Globus pallidus (tissue), 1 donor: ENCODE results near the gene RMI1.

ENCODE experiments used
- DNase-seq: peaks from one replicate; pipeline ENCODE4 v3.0.0-alpha.2; 2015; ENCODE audit warnings: low spot score

RMI1 gene

DNA sequence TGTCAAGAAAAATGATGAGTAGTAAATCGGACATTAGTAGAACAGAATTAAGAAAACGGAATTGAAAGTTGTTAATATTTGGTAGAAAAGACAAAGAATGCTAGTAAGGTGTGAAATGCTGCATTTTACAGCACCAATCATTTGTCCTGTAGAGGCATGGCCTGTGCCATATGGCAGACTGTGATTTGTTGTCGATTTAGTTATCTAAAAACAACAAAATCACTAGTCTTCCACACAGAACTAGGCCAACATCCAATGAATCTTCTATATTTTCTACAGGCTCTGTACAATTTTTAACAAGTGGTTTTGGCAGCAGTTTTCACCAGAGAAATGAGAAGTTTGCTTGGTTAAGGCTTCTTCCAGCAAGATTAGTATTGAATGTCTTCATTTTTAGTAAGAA, 11.0 kb upstream of the RMI1 start:
- DNase-seq: no peak

- DNase-seq: no peak
Measured at GRCh38 chr9:83971485-83971884, 9.1 kb upstream of the RMI1 start.

DNA sequence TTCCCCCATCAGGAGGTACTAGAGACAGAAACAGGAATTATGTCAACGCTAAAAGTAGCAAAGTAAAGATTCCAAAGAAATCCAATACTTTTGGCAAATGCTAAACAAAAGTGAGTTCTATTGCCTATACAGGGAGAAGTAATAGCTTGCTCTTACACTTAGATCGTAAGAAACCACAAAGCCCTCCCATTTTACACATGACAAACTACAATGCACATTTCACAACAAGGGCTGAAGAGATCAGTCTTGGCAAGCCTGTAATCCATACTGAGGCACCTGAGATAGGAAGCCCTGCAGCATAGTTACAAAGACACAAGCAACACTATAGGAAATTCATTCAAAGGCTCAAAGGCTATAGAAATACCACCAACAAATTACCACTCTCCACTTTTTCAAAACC, 8.3 kb upstream of the RMI1 start:
- no peak for DNase-seq

GRCh38 chr9:83975300-83975699, 5.3 kb upstream of the RMI1 start:
- no peak for DNase-seq

GRCh38 chr9:83976372-83976771, 4.2 kb upstream of the RMI1 start:
- no peak for DNase-seq

DNA sequence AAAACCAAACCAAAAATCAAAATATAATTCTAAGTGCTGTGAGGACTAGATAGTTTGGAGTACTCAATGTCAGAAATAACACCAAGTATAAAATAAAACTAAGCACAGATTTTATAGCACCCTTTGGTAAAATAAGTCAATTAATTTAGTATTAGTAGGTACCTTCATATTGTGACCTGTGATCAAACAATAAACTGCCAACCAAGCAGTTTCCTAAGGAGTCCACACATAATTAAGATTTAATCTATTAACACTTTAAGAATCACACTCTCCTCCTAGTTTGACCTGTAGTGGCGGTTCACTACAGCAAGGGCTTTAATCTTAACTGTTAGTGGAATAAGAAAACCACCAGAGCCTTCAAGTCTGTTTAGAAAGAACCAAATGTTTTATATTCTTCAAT, 3.4 kb upstream of the RMI1 start:
- DNase-seq: no peak

- DNase-seq: peak; percentile 82
Measured at GRCh38 chr9:83978992-83979811, 1.4 kb upstream of the RMI1 start.

DNA sequence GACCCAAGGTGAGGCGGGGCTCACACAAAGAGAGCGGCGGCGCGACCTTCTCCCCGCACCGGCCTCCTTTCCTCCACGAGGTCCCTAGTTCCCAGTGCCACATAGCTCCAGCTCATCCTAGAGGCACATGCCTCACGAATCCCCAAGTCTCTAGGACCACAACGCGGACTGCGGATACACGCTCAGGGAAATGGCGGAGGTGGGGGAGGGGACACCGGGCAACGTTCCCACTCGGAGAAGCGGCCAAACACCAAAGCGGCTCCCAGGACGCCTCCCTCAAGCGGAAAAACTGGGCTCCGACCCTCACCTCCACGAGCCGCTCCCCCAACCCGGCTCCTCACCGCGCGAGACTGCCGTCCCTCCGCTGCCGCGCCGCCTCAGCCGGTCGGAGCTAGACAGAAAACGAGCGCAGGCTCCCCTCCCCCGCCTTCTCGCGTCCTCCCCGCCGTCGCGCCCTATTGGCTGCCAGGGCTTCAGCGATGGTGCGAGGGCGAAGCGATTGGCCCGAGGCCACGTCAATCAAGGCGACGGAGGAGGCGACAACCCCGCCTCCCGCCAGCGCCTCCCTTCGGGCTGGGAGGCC, 702 bp upstream of the RMI1 start, which contains the start of gene HNRNPK:
Gene HNRNPK (minus strand): TSS at position 404 of the 583 bp plus-strand sequence. CDS start 1,963 bp downstream, outside the sequence.
- peak; percentile 98 for DNase-seq

- peak; percentile 26 for DNase-seq
Measured at GRCh38 chr9:83981126-83981871, 694 bp downstream of the RMI1 start.

GRCh38 chr9:83986195-83986594, 5.6 kb downstream of the RMI1 start:
- DNase-seq: no peak

DNA sequence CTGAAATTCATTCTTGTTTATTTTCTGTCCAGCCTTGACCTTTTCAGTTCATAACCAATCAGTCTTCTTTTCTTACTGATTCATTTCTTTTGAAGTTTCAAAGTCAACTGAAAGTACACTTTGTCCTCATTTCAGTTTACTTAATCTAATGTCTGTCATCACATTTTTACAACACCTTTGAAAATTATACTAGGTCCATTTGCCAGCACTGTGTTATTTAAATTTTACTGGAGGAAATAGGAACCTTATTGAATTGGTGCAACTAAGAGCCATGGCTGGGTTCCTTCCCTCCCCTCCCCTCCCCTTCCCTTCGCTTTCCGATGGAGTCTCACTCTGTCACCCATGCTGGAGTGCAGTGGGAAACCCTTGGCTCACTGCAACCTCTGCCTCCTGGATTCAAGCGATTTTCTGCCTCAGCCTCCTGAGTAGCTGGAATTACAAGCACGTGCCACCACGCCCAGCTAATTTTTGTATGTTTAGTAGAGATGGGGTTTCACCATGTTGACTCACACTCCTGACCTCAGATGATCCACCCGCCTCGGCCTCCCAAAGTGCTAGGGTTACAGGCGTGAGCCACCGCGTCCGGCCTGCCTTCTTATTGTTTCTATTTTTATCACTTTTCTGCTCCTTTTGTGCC, 6.3 kb downstream of the RMI1 start:
- DNase-seq: no peak

DNA sequence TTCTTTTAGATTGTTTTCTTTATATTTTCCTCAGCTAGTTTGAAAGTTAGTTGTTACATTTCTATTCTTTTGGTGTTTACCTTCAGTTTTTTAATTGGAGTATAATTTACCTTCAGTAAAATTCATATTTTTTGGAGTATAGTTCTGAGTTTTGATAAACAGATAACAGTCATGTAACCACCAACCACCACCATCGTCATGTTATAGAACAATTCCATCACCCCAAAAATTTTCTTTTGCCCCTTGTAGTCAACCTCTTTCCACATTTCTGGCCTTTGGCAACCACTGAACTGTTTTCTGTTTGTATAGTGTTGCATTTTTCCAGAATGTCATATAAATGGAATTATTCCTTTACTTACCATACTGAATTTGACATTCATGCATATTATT, 6.8 kb downstream of the RMI1 start:
- DNase-seq: no peak

GRCh38 chr9:83988411-83988810, 7.8 kb downstream of the RMI1 start:
- no peak for DNase-seq

GRCh38 chr9:83991355-83991754, 10.8 kb downstream of the RMI1 start:
- DNase-seq: no peak

DNA sequence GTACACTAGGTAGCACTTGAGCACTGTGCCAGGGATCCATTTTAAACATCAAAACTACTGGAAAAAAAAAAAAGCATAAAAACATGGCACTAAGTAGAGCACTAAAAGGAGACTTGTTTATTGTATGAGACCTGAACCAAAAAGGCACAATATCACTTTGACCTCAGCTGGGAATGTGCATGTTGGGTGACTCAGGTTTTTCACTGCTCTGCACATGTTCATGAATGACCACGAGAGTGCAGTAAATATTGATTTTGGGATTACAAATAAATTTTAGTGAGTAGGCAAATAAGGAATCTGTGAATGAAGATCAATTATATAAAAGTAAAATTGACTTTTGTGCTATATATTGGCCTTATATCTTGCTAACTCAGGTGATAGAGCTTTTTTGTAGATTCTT, 11.8 kb downstream of the RMI1 start:
- DNase-seq: no peak

GRCh38 chr9:83992901-83993300, 12.3 kb downstream of the RMI1 start:
- DNase-seq: no peak

GRCh38 chr9:83996126-83996525, 15.5 kb downstream of the RMI1 start:
- DNase-seq: no peak

- DNase-seq: no peak
Measured at GRCh38 chr9:83999141-83999918, 18.7 kb downstream of the RMI1 start.

DNA sequence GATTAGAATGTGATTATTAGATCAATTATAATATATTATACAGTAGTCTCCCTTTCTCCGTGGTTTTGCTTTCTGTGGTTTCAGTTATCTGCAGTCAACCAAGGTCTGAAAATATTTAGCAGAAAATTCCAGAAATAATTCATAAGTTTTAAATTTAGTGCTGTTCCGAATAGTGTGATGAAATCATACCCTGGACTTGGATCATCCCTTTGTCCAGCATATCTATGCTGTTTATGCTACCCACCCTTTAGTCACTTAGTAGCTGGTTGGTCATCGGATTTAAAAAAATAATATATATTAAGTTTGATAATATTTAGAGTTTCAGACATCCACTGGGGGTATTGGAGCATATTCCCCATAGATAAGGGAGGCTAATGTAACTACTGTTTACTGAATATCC, 19.6 kb downstream of the RMI1 start:
- no peak for DNase-seq

GRCh38 chr9:84001621-84002020, 21.0 kb downstream of the RMI1 start:
- no peak for DNase-seq

GRCh38 chr9:84002344-84002743, 21.7 kb downstream of the RMI1 start:
- no peak for DNase-seq

DNA sequence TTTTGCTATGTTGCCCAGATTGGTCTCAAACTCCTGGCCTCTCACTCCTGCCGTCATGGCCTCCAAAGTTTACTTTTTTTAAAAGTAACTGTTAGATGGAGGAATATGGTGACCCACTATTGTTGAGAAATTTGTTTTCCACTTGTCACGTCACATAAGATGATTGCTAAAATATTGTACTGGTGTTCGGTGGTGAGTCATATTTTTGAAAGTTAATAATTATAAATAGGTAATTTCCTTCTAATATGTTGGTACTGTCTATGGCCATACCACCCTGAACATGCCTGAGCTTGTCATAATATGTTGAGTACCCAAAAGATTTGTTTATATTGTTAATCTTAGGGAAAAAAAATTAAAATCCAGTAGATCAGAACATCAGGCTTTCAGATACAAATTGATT, 22.6 kb downstream of the RMI1 start:
- DNase-seq: no peak
